HCT116 (cell line): ENCODE data around the gene MTFP1.
A peak's percentile ranks its signal among the peaks of the same experiment; 100 is the strongest.

Experiments
- POLR2A ChIP-seq: IDR thresholded peaks from 2 replicates; pipeline ENCODE4 v1.7.0; 2011; ENCODE audit warnings: borderline replicate concordance; ENCODE audit not compliant: insufficient read depth, insufficient read length; ENCODE audit errors: extremely low read depth
- SIN3A ChIP-seq: IDR thresholded peaks from 2 replicates; pipeline ENCODE4 v1.6.1; 2012; ENCODE audit warnings: low read depth
- TF ChIP-seq, protein P1 (sequence below), 3 experiments: fragments of 200-600 bp in 1 of 3; sonication (generic) in 1 of 3; IDR thresholded peaks in 2 of 3; conservative IDR thresholded peaks in 1 of 3; 2 replicates each; pipeline ENCODE4 v1.5.1; 2012 to 2017; ENCODE audit warnings: low read depth in 2 of 3, low read length in 2 of 3, antibody characterized with exemption in 1 of 3, borderline replicate concordance in 1 of 3, control low read depth in 1 of 3, mild to moderate bottlenecking in 1 of 3, mixed read lengths in 1 of 3, mixed run types in 1 of 3, moderate library complexity in 1 of 3; ENCODE audit not compliant: insufficient read depth in 1 of 3
- TF ChIP-seq, protein P2 (sequence below): IDR thresholded peaks from 2 replicates; pipeline ENCODE4 v1.6.1; 2012; ENCODE audit warnings: low read depth

DNA sequence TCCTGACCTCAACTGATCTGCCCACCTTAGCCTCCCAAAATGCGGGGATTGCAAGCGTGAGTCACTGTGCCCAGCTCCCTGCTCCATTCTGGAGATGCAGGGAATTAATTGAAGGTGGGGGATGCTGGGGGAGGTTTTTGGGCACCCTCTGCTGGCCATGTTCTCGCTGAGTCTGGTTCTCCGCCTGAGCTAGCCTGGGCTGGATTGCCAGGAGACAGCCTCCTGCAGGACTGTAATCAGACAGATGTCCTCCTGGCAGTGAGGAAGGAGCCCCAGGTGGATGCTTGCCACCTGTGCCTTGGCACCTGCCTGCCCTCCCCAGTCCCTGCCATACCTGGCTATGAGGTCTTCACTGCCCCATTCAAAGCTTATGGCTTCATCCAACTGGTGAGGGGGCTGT lies 5.4 kb downstream of the MTFP1 start:
- TF ChIP-seq SIN3A: no peak
- TF ChIP-seq, protein P1, sequence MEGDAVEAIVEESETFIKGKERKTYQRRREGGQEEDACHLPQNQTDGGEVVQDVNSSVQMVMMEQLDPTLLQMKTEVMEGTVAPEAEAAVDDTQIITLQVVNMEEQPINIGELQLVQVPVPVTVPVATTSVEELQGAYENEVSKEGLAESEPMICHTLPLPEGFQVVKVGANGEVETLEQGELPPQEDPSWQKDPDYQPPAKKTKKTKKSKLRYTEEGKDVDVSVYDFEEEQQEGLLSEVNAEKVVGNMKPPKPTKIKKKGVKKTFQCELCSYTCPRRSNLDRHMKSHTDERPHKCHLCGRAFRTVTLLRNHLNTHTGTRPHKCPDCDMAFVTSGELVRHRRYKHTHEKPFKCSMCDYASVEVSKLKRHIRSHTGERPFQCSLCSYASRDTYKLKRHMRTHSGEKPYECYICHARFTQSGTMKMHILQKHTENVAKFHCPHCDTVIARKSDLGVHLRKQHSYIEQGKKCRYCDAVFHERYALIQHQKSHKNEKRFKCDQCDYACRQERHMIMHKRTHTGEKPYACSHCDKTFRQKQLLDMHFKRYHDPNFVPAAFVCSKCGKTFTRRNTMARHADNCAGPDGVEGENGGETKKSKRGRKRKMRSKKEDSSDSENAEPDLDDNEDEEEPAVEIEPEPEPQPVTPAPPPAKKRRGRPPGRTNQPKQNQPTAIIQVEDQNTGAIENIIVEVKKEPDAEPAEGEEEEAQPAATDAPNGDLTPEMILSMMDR (IDR thresholded peaks at IDR 0.05 in 2 of 3, conservative IDR thresholded peaks at IDR 0.05 in 1 of 3; ENCODE audit: borderline replicate concordance in 1 of 3, insufficient read depth in 1 of 3, low read depth in 2 of 3, low read length in 2 of 3): peak in 2 of 3 experiments; percentile 26 to 43; a peak in 3 of 6 replicates
- no peak for TF ChIP-seq POLR2A
- TF ChIP-seq, protein P2, sequence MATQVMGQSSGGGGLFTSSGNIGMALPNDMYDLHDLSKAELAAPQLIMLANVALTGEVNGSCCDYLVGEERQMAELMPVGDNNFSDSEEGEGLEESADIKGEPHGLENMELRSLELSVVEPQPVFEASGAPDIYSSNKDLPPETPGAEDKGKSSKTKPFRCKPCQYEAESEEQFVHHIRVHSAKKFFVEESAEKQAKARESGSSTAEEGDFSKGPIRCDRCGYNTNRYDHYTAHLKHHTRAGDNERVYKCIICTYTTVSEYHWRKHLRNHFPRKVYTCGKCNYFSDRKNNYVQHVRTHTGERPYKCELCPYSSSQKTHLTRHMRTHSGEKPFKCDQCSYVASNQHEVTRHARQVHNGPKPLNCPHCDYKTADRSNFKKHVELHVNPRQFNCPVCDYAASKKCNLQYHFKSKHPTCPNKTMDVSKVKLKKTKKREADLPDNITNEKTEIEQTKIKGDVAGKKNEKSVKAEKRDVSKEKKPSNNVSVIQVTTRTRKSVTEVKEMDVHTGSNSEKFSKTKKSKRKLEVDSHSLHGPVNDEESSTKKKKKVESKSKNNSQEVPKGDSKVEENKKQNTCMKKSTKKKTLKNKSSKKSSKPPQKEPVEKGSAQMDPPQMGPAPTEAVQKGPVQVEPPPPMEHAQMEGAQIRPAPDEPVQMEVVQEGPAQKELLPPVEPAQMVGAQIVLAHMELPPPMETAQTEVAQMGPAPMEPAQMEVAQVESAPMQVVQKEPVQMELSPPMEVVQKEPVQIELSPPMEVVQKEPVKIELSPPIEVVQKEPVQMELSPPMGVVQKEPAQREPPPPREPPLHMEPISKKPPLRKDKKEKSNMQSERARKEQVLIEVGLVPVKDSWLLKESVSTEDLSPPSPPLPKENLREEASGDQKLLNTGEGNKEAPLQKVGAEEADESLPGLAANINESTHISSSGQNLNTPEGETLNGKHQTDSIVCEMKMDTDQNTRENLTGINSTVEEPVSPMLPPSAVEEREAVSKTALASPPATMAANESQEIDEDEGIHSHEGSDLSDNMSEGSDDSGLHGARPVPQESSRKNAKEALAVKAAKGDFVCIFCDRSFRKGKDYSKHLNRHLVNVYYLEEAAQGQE: no peak
